NCI-H128 (cell line): Measurements from ENCODE around the gene CLEC4F.
A peak's percentile ranks its signal among the peaks of the same experiment; 100 is the strongest.

Experiments used
- DNase-seq: peaks from one replicate; lab custom pipeline; 2025; ENCODE audit not compliant: unreplicated experiment; lab: John Stamatoyannopoulos, UW

The CLEC4F gene

GRCh38 chr2:70789304-70790135 is 30.9 kb downstream of the CLEC4F start:
- peak; percentile 45 for DNase-seq

- DNase-seq = no peak
Measured at GRCh38 chr2:70785137-70785911, 35.1 kb downstream of the CLEC4F start.

- DNase-seq = no peak
Measured at GRCh38 chr2:70784320-70784719, 36.1 kb downstream of the CLEC4F start.

GRCh38 chr2:70779911-70780545 is 40.4 kb downstream of the CLEC4F start:
- DNase-seq = no peak

GRCh38 chr2:70779491-70779890 is 40.9 kb downstream of the CLEC4F start:
- DNase-seq = no peak

- no peak for DNase-seq
Measured at GRCh38 chr2:70778676-70779075, 41.7 kb downstream of the CLEC4F start.

- DNase-seq = no peak
Measured at GRCh38 chr2:70777450-70777849, 42.9 kb downstream of the CLEC4F start.

GRCh38 chr2:70776266-70776665 is 44.1 kb downstream of the CLEC4F start:
- DNase-seq = no peak

GRCh38 chr2:70775141-70775540 is 45.3 kb downstream of the CLEC4F start:
- no peak for DNase-seq

GRCh38 chr2:70772486-70773155 is 47.8 kb downstream of the CLEC4F start:
- DNase-seq = no peak

GRCh38 chr2:70771446-70771845 is 49.0 kb downstream of the CLEC4F start:
- no peak for DNase-seq

GRCh38 chr2:70769450-70769849 is 50.9 kb downstream of the CLEC4F start:
- no peak for DNase-seq

- no peak for DNase-seq
Measured at GRCh38 chr2:70768590-70769085, 51.8 kb downstream of the CLEC4F start.

- DNase-seq = peak; percentile 53
Measured at GRCh38 chr2:70767699-70768589, 52.5 kb downstream of the CLEC4F start, which contains the start of gene ADD2. ADD2 (minus strand) TSS chr2:70768200; CDS start chr2:70706408, 61,792 bp downstream.

- DNase-seq = peak; percentile 39
Measured at GRCh38 chr2:70767079-70767698, 53.2 kb downstream of the CLEC4F start.

- no peak for DNase-seq
Measured at GRCh38 chr2:70766357-70767078, 53.9 kb downstream of the CLEC4F start.

- no peak for DNase-seq
Measured at GRCh38 chr2:70765507-70765906, 54.9 kb downstream of the CLEC4F start.

- DNase-seq = no peak
Measured at GRCh38 chr2:70759446-70759845, 61.0 kb downstream of the CLEC4F start.
